ENCODE data around the gene CST4. TPM values are rescaled to one million over a fixed set of nuclear protein-coding genes. Genes with fewer than 3 reads are reported as not detected.
"Not testable (repeated sequence)": the region's sequence is repeated elsewhere in the genome, so short reads cannot be mapped to it uniquely, and the experiment has no call there.

Gene CST4
- total RNA-seq, 1 donor from 2014 or later = not detected

DNA sequence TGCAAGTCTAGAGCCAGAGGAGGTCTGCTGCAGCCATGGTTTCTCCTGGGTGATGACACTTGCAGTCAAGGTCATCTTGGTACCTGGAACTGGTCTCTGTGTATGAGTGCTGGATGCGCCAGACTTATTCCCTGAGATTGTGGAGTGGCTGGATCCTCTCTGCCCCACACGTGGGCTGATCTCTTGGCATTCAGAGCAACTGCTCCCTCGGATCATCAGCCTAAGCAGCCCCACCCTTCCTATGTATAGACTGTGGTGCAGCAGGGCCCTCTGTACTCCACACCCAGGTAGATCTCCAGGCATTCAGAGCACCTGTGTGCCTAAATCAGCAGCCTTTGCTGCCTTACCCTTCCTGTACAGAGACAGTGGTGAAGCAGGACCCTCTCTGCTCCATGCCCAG lies 12.1 kb upstream of the CST4 start:
- H3K9me3 Mint-ChIP-seq (ENCODE audit: low read depth) = no peaks in the 10 kb centered on the region
- H3K4me1 Mint-ChIP-seq (ENCODE audit: low read depth) = peaks cover 3% of the 10 kb centered on the region
- H3K27ac Mint-ChIP-seq = no peak overlapping the region
- H3K27me3 Mint-ChIP-seq = peaks cover 58% of the 10 kb centered on the region
- no peak for DNase-seq (ENCODE audit: low spot score, unreplicated experiment)
- H3K36me3 Mint-ChIP-seq (ENCODE audit: insufficient read depth) = no peaks in the 10 kb centered on the region
- TF ChIP-seq, protein P1, sequence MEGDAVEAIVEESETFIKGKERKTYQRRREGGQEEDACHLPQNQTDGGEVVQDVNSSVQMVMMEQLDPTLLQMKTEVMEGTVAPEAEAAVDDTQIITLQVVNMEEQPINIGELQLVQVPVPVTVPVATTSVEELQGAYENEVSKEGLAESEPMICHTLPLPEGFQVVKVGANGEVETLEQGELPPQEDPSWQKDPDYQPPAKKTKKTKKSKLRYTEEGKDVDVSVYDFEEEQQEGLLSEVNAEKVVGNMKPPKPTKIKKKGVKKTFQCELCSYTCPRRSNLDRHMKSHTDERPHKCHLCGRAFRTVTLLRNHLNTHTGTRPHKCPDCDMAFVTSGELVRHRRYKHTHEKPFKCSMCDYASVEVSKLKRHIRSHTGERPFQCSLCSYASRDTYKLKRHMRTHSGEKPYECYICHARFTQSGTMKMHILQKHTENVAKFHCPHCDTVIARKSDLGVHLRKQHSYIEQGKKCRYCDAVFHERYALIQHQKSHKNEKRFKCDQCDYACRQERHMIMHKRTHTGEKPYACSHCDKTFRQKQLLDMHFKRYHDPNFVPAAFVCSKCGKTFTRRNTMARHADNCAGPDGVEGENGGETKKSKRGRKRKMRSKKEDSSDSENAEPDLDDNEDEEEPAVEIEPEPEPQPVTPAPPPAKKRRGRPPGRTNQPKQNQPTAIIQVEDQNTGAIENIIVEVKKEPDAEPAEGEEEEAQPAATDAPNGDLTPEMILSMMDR (IDR thresholded peaks at IDR 0.05; ENCODE audit: unreplicated experiment) = no peak
- no peak overlapping the region for H3K4me3 Mint-ChIP-seq (ENCODE audit: low read depth)

DNA sequence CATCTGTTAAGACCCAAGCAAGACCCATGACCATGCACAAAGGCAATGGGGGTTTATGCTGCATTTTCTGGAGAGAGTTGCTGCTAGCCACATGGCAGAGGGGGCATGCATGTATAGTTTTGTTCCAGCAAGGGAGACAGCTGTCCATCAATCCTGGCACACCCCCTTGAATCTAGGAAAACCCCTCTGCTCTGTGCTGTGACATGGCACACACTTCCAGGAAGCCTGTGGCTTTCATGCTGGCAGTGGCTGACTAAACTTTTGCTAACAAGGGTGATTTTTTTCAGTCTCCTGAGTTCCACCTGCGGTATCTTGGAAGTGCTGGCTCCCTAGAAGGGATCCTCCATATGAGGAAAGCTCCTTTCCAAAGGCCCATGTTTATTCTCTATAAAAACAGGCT lies 9.1 kb upstream of the CST4 start:
- H3K27ac Mint-ChIP-seq = no peak overlapping the region
- peaks cover 59% of the 10 kb centered on the region for H3K27me3 Mint-ChIP-seq
- no peak overlapping the region for H3K4me3 Mint-ChIP-seq (ENCODE audit: low read depth)
- TF ChIP-seq, protein P1 (IDR thresholded peaks at IDR 0.05; ENCODE audit: unreplicated experiment) = no peak
- no peaks in the 10 kb centered on the region for H3K9me3 Mint-ChIP-seq (ENCODE audit: low read depth)
- DNase-seq (ENCODE audit: low spot score, unreplicated experiment) = no peak
- no peaks in the 10 kb centered on the region for H3K36me3 Mint-ChIP-seq (ENCODE audit: insufficient read depth)
- peaks cover 30% of the 10 kb centered on the region for H3K4me1 Mint-ChIP-seq (ENCODE audit: low read depth)

GRCh38 chr20:23695068-23695395 lies 6.2 kb upstream of the CST4 start:
- not testable (repeated sequence) for DNase-seq (ENCODE audit: low spot score, unreplicated experiment); H3K9me3 Mint-ChIP-seq (ENCODE audit: low read depth); H3K36me3 Mint-ChIP-seq (ENCODE audit: insufficient read depth)
- peaks cover 49% of the 10 kb centered on the region for H3K27me3 Mint-ChIP-seq
- peak overlapping the region; percentile 15 for H3K4me3 Mint-ChIP-seq (ENCODE audit: low read depth)
- H3K4me1 Mint-ChIP-seq (ENCODE audit: low read depth) = peaks cover 31% of the 10 kb centered on the region
- peak overlapping the region; percentile 18 for H3K27ac Mint-ChIP-seq

DNA sequence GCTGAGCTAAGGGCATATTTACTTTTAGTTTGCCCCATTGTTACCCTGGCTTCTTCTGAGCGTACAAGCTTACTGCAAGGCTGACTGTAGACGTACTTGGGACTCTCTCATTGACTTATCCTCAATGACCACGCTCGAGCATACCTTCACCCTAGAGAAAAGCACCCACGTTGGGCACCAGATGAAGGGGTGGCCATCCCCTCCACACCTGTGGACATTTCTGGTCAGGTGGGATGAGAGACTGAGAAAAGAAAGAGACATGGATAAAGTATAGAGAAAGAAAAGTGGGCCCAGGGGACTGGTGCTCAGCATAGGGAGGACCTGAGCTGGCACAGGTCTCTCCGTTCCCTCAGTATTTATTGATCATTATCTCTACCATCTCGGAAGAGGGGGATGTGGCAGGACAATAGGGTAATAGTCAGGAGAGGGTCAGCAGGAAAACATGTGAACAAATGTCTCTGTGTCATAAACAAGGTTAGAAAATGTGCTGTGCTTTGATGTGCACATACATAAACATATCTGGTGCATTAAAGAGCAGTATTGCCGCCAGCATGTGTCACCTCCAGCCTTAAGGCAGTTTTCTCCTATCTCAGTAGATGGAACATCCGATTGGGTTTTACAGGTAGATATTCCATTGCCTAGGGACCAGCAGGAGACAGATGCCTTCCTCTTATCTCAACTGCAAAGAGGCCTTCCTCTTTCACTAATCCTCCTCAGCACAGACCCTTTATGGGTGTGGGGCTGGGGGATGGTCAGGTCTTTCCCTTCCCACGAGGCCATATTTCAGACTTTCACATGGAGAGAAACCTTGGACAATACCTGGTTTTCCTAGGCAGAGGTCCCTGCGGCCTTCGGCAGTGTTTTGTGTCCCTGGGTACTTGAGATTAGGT lies 5.6 kb upstream of the CST4 start:
- H3K4me1 Mint-ChIP-seq (ENCODE audit: low read depth) = peaks cover 31% of the 10 kb centered on the region

GRCh38 chr20:23692725-23693619 lies 4.1 kb upstream of the CST4 start:
- H3K27me3 Mint-ChIP-seq = peaks cover 40% of the 10 kb centered on the region
- not testable (repeated sequence) for H3K4me3 Mint-ChIP-seq (ENCODE audit: low read depth); H3K36me3 Mint-ChIP-seq (ENCODE audit: insufficient read depth); H3K9me3 Mint-ChIP-seq (ENCODE audit: low read depth); DNase-seq (ENCODE audit: low spot score, unreplicated experiment)
- peak overlapping the region; percentile 84 for H3K27ac Mint-ChIP-seq
- peaks cover 31% of the 10 kb centered on the region for H3K4me1 Mint-ChIP-seq (ENCODE audit: low read depth)

More for the DNA sequence above, 5.6 kb upstream of the CST4 start:
- not testable (repeated sequence) for H3K9me3 Mint-ChIP-seq (ENCODE audit: low read depth); H3K36me3 Mint-ChIP-seq (ENCODE audit: insufficient read depth); H3K27ac Mint-ChIP-seq; DNase-seq (ENCODE audit: low spot score, unreplicated experiment)
- Mint-ChIP-seq H3K4me3 (ENCODE audit: low read depth) (peak overlapping the region; percentile 20), H3K27me3 (peaks cover 51% of the 10 kb centered on the region)

DNA sequence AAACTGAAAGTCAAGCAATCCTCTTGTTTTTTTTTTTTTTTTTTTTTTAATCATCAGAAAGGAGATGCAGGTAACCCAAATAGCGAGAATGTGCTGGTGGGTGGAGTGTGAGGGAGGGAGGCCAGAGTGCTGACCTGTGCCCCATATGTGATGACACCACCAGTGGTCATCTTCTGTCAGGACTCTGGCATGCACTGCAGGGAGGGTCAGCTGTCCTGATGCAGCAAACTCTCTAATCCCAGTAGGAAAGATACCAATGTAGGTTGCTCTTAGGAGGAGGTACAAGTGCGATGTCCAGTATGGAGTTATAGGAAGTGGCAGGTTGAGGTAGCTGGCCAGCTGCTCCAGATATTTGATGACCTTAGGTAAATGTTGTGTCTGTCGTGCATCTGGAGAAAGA lies 2.8 kb upstream of the CST4 start:
- peaks cover 28% of the 10 kb centered on the region for H3K27me3 Mint-ChIP-seq
- no peaks in the 10 kb centered on the region for H3K36me3 Mint-ChIP-seq (ENCODE audit: insufficient read depth)
- H3K4me1 Mint-ChIP-seq (ENCODE audit: low read depth) = peaks cover 31% of the 10 kb centered on the region
- TF ChIP-seq, protein P1 (IDR thresholded peaks at IDR 0.05; ENCODE audit: unreplicated experiment) = no peak
- H3K4me3 Mint-ChIP-seq (ENCODE audit: low read depth) = no peak overlapping the region
- H3K27ac Mint-ChIP-seq = no peak overlapping the region
- no peaks in the 10 kb centered on the region for H3K9me3 Mint-ChIP-seq (ENCODE audit: low read depth)
- DNase-seq (ENCODE audit: low spot score, unreplicated experiment) = no peak
